Liver (tissue), 9 donors: ENCODE data around the gene PHLPP1. TPM values are rescaled to one million over a fixed set of nuclear protein-coding genes. Genes with fewer than 3 reads are reported as not detected.
"Not testable (repeated sequence)": the region's sequence is repeated elsewhere in the genome, so short reads cannot be mapped to it uniquely, and the experiment has no call there.

Source experiments
- DNase-seq: peaks from one replicate; pipeline ENCODE4 v3.0.0-alpha.2; 2017; ENCODE audit warnings: low spot score
- H3K27ac ChIP-seq, 2 donors: one replicate each; pipeline ENCODE4 v1.7.0; 2013; ENCODE audit warnings: inconsistent platforms in 2 of 2, low read length in 2 of 2, control low read depth in 1 of 2, low read depth in 1 of 2, mild to moderate bottlenecking in 1 of 2
- H3K27me3 ChIP-seq, 4 donors: one replicate each; pipeline versions ENCODE4 v1.6.1 to v1.7.0; 2013; ENCODE audit warnings: low read length in 3 of 4, inconsistent platforms in 1 of 4, mild to moderate bottlenecking in 1 of 4, moderate library complexity in 1 of 4; ENCODE audit not compliant: control insufficient read depth in 4 of 4, insufficient read depth in 4 of 4
- H3K36me3 ChIP-seq, 4 donors: one replicate each; pipeline versions ENCODE4 v1.6.1 to v1.7.0; 2013; ENCODE audit warnings: low read length in 3 of 4, mild to moderate bottlenecking in 3 of 4, low read depth in 1 of 4, moderate library complexity in 1 of 4; ENCODE audit not compliant: control insufficient read depth in 4 of 4, insufficient read depth in 3 of 4
- H3K4me1 ChIP-seq, 4 donors: one replicate each; pipeline versions ENCODE4 v1.6.1 to v1.7.0; 2013; ENCODE audit warnings: low read length in 3 of 4, mild to moderate bottlenecking in 3 of 4, moderate library complexity in 1 of 4; ENCODE audit not compliant: control insufficient read depth in 4 of 4, insufficient read depth in 4 of 4
- H3K4me3 ChIP-seq, 3 donors: one replicate each; pipeline versions ENCODE4 v1.6.1 to v1.7.0; 2013; ENCODE audit warnings: low read length in 3 of 3, control low read depth in 1 of 3, low read depth in 1 of 3, mild to moderate bottlenecking in 1 of 3
- H3K9ac ChIP-seq, 2 donors: one replicate each; pipeline ENCODE4 v1.7.0; 2013; ENCODE audit warnings: low read length in 2 of 2, mild to moderate bottlenecking in 2 of 2, moderate library complexity in 2 of 2, control low read depth in 1 of 2, low read depth in 1 of 2
- H3K9me3 ChIP-seq, 4 donors: one replicate each; pipeline versions ENCODE4 v1.6.1 to v1.7.0; 2013; ENCODE audit warnings: low read length in 3 of 4; ENCODE audit not compliant: control insufficient read depth in 4 of 4
- ATF3 ChIP-seq: IDR thresholded peaks from 2 replicates; pipeline ENCODE4 v1.6.1; 2016; ENCODE audit warnings: antibody characterized with exemption
- CTCF ChIP-seq: fragments of 150-350 bp; IDR thresholded peaks from 2 replicates; pipeline ENCODE4 v1.5.1; 2017; ENCODE audit warnings: improper control_type of control experiment, low read depth, low read length; ENCODE audit not compliant: missing input control
- EGR1 ChIP-seq, 2 donors: IDR thresholded peaks; 2 replicates each; pipeline ENCODE4 v1.6.1; 2016 to 2018; ENCODE audit warnings: antibody characterized with exemption in 2 of 2, low read depth in 2 of 2
- FOXA1 ChIP-seq: IDR thresholded peaks from 2 replicates; pipeline ENCODE4 v1.6.1; 2016; ENCODE audit warnings: antibody characterized with exemption
- FOXA2 ChIP-seq: IDR thresholded peaks from 2 replicates; pipeline ENCODE4 v1.6.1; 2016; ENCODE audit warnings: antibody characterized with exemption
- GABPA ChIP-seq, 2 donors: IDR thresholded peaks in 1 of 2; conservative IDR thresholded peaks in 1 of 2; 2 replicates each; pipeline ENCODE4 v1.6.1; 2016; ENCODE audit warnings: antibody characterized with exemption in 2 of 2, mild to moderate bottlenecking in 1 of 2, moderate library complexity in 1 of 2
- HNF4A ChIP-seq, 2 donors: conservative IDR thresholded peaks; 2 replicates each; pipeline ENCODE4 v1.6.1; 2016; ENCODE audit warnings: antibody characterized with exemption in 2 of 2, mild to moderate bottlenecking in 2 of 2
- HNF4G ChIP-seq: IDR thresholded peaks from 2 replicates; pipeline ENCODE4 v1.6.1; 2016; ENCODE audit warnings: antibody characterized with exemption
- JUND ChIP-seq, 2 donors: IDR thresholded peaks; 2 replicates each; pipeline ENCODE4 v1.6.1; 2016; ENCODE audit warnings: antibody characterized with exemption in 2 of 2
- MAX ChIP-seq: IDR thresholded peaks from 2 replicates; pipeline ENCODE4 v1.6.1; 2016; ENCODE audit warnings: antibody characterized with exemption
- NR2F2 ChIP-seq: IDR thresholded peaks from 2 replicates; pipeline ENCODE4 v1.6.1; 2016; ENCODE audit warnings: antibody characterized with exemption
- RAD21 ChIP-seq, 2 donors: IDR thresholded peaks; 2 replicates each; pipeline ENCODE4 v1.6.1; 2016; ENCODE audit warnings: antibody characterized with exemption in 2 of 2, mild to moderate bottlenecking in 2 of 2
- REST ChIP-seq: IDR thresholded peaks from 2 replicates; pipeline ENCODE4 v1.6.1; 2016; ENCODE audit warnings: antibody characterized with exemption, mild to moderate bottlenecking
- RXRA ChIP-seq, 2 donors: IDR thresholded peaks; 2 replicates each; pipeline ENCODE4 v1.6.1; 2017 to 2018; ENCODE audit warnings: antibody characterized with exemption in 2 of 2, mild to moderate bottlenecking in 1 of 2
- SP1 ChIP-seq: IDR thresholded peaks from 2 replicates; pipeline ENCODE4 v1.6.1; 2018; ENCODE audit warnings: antibody characterized with exemption, mild to moderate bottlenecking
- TAF1 ChIP-seq: conservative IDR thresholded peaks from 2 replicates; pipeline ENCODE4 v1.6.1; 2016; ENCODE audit warnings: antibody characterized with exemption, mild to moderate bottlenecking
- YY1 ChIP-seq: IDR thresholded peaks from 2 replicates; pipeline ENCODE4 v1.6.1; 2016; ENCODE audit warnings: antibody characterized with exemption, mild to moderate bottlenecking
- ZBTB33 ChIP-seq: IDR thresholded peaks from 2 replicates; pipeline ENCODE4 v1.6.1; 2016; ENCODE audit warnings: antibody characterized with exemption
- WGBS: extraction: QIAGEN DNeasy Blood & Tissue Kit; methylation state at CpG from one replicate; pipeline ENCODE4 v1.1.7; 2013; 5-methylcytosine and 5-hydroxymethylcytosine counted together
- polyA plus RNA-seq, 2 donors: library from polyadenylated mRNA; stranded (reverse) in 1 of 2; unstranded in 1 of 2; fragments of 200-250 nt in 1 of 2; fragments of >200 nt in 1 of 2; fragmentation: Nextera tagmentation in 1 of 2; extraction: Ambion mirVana in 1 of 2; gene quantifications; one replicate each; pipeline versions ENCODE4 v1.2.1 to v1.2.3, GENCODE V29; 2013 to 2015
- total RNA-seq, 2 donors: library from RNA; depleted of rRNA; stranded (reverse); fragments of >200 nt; gene quantifications; one replicate each; pipeline ENCODE4 v1.2.3, GENCODE V29; 2014
- donor health status: healthy.
- donor health status: healthy.
- donor health status: healthy.
- donor health status: healthy.
- donor health status: healthy.

The PHLPP1 gene
- total and polyA plus RNA-seq, 4 donors, result 4.2 to 14.5 (median 8.6) TPM

GRCh38 chr18:62739911-62740310, 24.6 kb downstream of the PHLPP1 start:
- Histone ChIP-seq H3K36me3 (no peaks in the 10 kb centered on the region), H3K27me3 (no peaks in the 10 kb centered on the region), H3K9ac (peak overlapping the region in 1 of 2 donors; percentile 38), H3K9me3 (no peaks in the 10 kb centered on the region), H3K4me3 (no peak overlapping the region), H3K4me1 (peaks cover 6 to 49% (median 24%) of the 10 kb centered on the region in 4 donors), H3K27ac (peak overlapping the region in 1 of 2 donors; percentile 80)
- 26% methylated on average over 5 of the region's 5 CpGs for WGBS
- DNase-seq, result no peak
- TF ChIP-seq NR2F2, result no peak
- no peak for TF ChIP-seq GABPA (IDR thresholded peaks at IDR 0.05 in 1 of 2, conservative IDR thresholded peaks at IDR 0.05 in 1 of 2)
- no peak for TF ChIP-seq MAX
- no peak for TF ChIP-seq HNF4G
- TF ChIP-seq JUND (IDR thresholded peaks at IDR 0.05), result peak in 1 of 2 donors; percentile 30
- no peak for TF ChIP-seq SP1
- TF ChIP-seq ZBTB33, result no peak
- peak; percentile 37 for TF ChIP-seq YY1
- no peak for TF ChIP-seq REST
- no peak for TF ChIP-seq TAF1
- peak; percentile 11 to 44 for TF ChIP-seq HNF4A (conservative IDR thresholded peaks at IDR 0.05)
- peak in 1 of 2 donors; percentile 39 for TF ChIP-seq RAD21 (IDR thresholded peaks at IDR 0.05)
- TF ChIP-seq CTCF, result no peak
- TF ChIP-seq RXRA (IDR thresholded peaks at IDR 0.05), result peak in 1 of 2 donors; percentile 35
- no peak for TF ChIP-seq FOXA1
- TF ChIP-seq EGR1 (IDR thresholded peaks at IDR 0.05; ENCODE audit: low read depth in 2 of 2), result no peak
- TF ChIP-seq FOXA2, result no peak
- no peak for TF ChIP-seq ATF3

- DNase-seq, H3K4me3 ChIP-seq, H3K36me3 ChIP-seq, H3K9me3 ChIP-seq, H3K27me3 ChIP-seq: not testable (repeated sequence)
- WGBS, result 36% methylated on average over 5 of the region's 5 CpGs
- peaks cover 6 to 54% (median 24%) of the 10 kb centered on the region in 4 donors for H3K4me1 ChIP-seq
- peak overlapping the region; percentile 47 to 68 for H3K9ac ChIP-seq
- peak overlapping the region; percentile 65 to 80 for H3K27ac ChIP-seq
Observed at GRCh38 chr18:62740650-62741049, 25.3 kb downstream of the PHLPP1 start.
